HG02571 (cell line): ENCODE results near the gene RASL11A.
"Not testable (repeated sequence)": the region's sequence is repeated elsewhere in the genome, so short reads cannot be mapped to it uniquely, and the experiment has no call there.

Source experiments
- ATAC-seq: cut with Tn5 transposase; IDR thresholded peaks from one replicate; pipeline ENCODE4 v1.9.1; 2021; ENCODE audit warnings: mild to moderate bottlenecking, moderate library complexity; ENCODE audit not compliant: unreplicated experiment

RASL11A gene

GRCh38 chr13:27266917-27267316 lies 3.7 kb upstream of the RASL11A start:
- no peak for ATAC-seq

DNA sequence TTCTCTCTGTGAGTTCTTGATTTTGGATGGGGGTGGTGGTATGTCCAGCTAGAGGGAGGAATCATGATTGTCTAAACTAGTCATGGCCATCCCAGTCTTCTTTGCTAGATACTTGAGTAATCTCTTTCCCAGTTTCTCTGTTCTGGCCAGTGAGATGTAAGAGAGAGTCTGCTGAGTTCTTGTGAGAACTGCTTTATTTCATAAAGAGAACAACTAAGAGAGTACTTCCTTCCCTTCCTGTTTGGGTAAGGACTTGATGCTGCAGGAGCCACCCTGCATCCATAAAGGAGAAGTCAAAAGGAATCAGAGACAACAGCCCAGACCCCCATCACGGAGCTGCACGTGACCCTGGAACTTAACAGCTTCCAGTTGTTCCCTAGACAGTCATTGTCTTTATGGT lies 3.0 kb upstream of the RASL11A start:
- ATAC-seq, result no peak

DNA sequence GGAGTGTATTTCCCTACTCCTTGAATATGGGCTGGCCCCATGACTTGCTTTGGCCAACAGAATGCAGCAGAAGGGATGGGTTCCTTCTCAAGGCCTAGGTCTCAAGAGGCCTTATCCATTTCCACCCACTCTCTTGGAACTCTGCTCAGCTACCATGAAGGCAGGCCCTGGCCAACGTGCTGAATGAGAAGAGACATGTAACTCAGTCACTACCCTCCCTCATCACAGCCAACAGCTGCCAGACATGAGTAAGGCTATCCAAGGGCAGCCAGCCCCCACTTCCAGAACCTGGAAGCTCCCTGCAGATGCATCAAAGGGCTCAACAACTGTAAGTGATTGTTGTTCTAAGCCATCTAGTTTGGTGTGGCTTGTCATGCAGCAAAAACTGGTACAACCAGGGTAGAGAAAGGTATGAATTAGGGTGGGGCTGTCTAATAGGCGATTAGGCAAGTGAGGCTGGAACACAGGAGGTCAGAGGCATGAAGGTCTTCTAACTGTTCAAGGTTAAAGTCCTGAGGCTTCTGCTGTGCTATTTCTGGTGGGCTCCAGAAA lies 1.4 kb upstream of the RASL11A start:
- ATAC-seq, result no peak

GRCh38 chr13:27271570-27272096 lies 1.0 kb downstream of the RASL11A start:
- no peak for ATAC-seq

DNA sequence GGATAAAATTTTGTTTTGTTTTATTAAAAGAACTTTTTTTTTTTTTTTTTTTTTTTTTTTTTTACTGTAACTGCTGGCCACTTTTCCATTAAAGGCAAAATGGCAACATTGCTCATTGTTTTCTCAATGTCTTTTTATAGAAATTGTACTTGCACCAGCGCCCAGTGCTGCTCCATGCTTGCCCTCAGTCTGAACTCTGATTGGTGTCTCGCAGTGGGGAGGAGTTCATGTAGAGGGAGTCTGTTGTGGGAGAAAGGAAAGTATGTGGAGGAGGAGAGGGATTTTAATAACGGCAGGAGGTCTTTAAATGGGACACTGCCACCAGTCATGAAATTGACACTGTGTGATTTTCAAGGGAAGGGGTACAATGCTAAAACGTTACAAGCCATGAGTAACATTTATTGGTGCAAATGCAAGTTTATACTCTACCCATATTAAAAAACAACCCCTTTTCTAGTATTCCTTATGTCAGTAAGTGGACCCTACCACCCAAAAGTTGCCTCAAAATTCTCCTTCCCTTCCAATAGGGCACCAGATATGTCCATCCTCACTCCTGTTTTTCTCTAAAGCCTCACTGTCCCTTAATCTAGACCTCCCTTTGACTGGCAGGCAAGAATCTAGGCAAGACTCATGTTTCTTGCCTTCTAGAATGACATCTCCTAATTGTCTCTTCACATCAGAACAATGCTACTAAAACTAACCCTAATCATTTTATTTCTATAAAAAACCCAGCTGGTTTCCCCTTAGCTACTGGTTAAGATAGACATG lies 3.2 kb downstream of the RASL11A start:
- no peak for ATAC-seq

GRCh38 chr13:27274631-27275030 lies 4.0 kb downstream of the RASL11A start:
- ATAC-seq, result no peak

DNA sequence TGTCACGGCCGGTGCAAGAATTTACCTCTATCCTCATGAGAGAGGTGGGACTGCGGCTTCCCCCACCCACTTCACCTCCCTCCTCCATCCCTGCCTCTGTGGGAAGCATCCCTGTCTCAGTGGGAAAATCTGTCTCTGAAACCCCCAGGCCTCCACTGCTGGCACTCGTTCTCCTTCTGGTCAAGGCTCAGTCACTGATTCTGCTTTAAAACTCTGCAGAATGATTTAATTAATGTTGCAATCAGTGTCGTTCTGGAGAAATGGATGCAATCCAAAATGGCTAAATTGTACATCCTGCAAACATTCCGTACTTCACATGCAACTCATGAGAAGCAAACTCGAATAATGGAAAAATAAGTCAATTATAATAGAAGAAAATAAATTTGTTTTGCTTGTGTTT lies 5.6 kb downstream of the RASL11A start:
- ATAC-seq, result no peak

- no peak for ATAC-seq
These were observed 8.9 kb downstream of the RASL11A start for GRCh38 chr13:27279506-27279905.

GRCh38 chr13:27280009-27280656 lies 9.5 kb downstream of the RASL11A start:
- no peak for ATAC-seq

DNA sequence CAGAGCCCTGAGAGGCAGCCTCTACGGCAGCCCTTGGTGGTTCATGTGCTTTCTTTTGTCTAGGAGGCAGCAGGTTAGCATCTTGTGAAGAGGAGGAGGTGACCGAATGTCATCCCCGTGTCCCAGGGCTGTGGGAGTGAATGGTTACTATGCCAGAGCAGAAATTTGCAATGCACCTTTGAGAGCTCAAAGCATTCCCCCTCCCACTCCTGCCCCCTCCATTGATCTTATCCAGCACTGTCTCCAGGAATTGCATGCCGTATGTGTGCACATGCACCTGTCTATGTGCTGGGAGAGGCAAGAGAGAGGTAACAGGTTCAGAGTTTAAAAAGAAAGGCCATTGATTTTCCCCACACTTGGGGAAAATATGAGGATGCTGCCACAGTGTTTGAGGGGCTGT lies 10.2 kb downstream of the RASL11A start:
- no peak for ATAC-seq

DNA sequence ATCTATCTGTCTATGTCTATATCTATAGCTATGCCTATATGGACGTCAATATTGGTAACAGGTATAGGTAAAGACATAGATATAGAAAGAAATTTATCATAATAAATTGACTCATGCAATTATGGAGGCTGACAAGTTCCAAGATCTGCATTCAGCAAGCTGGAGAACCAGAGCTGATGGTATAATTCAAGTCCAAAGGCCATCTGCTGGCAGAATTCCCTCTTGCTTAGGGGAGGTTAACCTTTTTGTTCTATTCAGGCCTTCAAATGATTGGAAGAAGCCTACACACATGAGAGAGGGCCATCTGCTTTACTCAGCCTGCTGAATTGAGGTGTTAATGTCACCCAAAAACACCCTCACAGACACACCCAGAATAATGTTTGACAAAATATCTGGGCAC lies 10.8 kb downstream of the RASL11A start:
- no peak for ATAC-seq

GRCh38 chr13:27283906-27284493 lies 13.4 kb downstream of the RASL11A start:
- ATAC-seq, result no peak

DNA sequence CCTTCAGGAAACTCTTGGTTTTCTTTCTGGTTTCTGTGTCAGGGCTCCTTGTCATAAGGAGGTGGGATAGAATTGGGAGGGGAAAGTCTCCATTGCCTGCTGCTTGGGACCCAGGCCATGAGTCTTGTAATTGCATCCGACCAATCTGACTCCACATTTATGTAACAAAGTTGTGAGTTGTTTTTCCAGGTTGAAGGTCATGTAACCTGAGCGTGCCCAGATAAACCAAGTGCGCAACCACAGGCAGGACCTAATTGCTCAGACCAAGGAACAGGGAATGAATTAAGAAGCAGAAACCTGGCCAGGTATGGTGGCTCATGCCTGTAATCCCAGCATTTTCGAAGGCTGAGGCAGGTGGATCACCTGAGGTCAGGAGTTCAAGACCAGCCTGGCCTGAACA lies 17.8 kb downstream of the RASL11A start:
- ATAC-seq, result no peak

DNA sequence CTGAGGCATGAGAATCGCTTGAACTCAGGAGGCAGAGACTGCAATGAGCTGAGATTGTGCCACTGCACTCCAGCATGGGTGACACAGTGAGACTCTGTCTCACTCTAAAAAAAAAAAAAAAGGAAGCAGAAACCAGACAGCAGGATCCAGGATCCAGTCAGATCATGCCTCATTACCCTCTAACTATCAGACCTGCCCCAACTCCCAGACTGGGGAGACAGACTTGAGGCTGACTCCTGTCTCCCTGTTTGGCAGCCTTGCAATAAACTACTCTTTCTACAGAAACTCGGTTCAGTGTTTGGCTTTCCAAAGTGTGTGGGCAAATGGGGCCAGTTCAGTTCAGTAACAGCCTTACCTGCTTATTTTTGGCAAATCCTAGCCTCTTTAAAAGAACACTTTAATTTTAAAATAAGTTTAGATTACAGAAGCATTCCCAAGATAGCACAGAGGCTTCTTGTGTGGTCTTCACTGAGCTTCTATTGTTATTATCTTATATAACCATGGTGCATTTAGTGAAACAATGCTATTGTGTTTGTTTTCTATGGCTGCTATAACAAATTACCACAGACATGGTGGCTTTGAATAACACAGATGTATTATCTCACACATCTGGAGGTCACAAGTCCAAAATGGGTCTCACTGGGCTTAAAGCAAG lies 18.5 kb downstream of the RASL11A start:
- no peak for ATAC-seq

GRCh38 chr13:27290715-27291114 lies 20.1 kb downstream of the RASL11A start:
- ATAC-seq, result no peak

- ATAC-seq, result not testable (repeated sequence)
These were observed 21.3 kb downstream of the RASL11A start for GRCh38 chr13:27291967-27292366.

- ATAC-seq, result no peak
These were observed 22.6 kb downstream of the RASL11A start for GRCh38 chr13:27293076-27293691.

DNA sequence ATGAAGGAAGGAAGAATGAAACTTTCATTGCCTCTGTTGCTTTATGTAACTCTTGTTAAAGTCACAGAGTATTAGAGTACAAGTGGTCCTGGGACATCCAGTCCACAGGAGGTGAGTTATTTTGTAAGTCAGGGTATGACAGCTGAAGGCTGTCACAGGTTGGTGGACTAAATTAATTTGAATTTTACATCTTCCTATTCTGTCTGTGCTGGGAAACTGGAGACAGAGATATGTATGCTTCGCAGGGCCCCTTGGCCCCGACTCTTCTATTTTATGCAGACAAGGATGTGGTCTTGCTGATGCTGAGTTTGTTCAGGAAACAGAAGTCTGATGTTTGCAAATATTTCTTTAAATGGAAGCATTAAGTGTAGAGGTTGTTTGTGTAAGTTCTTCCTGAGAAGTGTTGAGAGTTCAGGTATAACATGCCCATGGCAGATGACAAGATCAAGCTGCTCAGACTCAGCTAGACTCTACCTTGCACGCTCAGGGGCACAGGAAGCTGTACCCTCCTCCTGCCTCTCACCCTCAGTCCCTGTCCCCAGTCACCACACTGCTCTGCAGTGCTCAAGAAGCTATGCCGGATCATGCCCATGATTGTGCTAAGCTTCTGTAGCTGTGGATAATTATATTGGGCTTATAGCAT lies 23.4 kb downstream of the RASL11A start:
- ATAC-seq, result no peak

- ATAC-seq, result no peak
These were observed 24.5 kb downstream of the RASL11A start for GRCh38 chr13:27295096-27295495.

DNA sequence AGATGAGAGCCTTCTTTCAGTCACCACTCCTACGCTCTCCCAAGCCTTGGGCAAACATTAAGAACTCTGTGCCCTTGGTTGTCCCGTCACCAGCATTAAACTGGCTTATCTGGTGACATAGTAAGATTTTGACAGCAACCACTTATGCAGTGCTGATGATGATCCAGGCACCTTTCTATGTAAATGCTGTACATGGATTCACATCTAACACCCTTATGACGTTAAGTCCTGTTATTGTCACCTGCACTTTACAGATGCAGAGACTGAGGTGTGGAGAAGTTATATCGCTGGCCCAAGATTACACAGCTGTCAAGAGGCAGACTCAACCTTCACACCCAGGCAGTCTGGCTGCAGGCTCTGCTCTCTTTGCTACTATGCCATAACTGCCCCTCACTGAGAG lies 25.0 kb downstream of the RASL11A start:
- ATAC-seq, result no peak
